HG02852 (cell line): ENCODE measurements around the gene LIPE.

ENCODE experiments used
- ATAC-seq: cut with Tn5 transposase; IDR thresholded peaks from one replicate; pipeline ENCODE4 v1.9.1; 2021; ENCODE audit warnings: mild to moderate bottlenecking, moderate library complexity; ENCODE audit not compliant: unreplicated experiment

Gene LIPE

GRCh38 chr19:42386974-42387707 lies 40.0 kb downstream of the LIPE start:
- no peak for ATAC-seq

DNA sequence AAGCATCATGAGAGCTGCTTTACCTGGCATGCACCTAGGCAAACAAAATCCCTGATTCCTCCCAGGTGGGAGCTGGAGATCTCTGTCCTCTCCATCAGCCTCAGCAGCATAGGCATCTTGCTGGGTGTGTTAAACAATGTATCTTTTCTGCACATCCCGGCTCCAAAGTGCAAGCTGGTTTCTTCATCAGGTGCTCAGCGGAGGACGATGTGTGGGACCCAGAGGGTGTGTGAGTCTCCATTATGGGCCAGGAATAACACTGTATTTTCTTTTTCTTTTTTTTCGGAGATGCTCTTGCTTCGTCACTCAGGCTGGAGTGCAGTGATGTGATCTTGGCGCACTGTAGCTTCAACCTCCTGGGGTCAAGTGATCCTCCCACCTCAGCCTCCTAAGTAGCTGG lies 47.0 kb downstream of the LIPE start:
- ATAC-seq, result no peak

GRCh38 chr19:42378225-42379215 lies 48.7 kb downstream of the LIPE start:
- ATAC-seq, result no peak

DNA sequence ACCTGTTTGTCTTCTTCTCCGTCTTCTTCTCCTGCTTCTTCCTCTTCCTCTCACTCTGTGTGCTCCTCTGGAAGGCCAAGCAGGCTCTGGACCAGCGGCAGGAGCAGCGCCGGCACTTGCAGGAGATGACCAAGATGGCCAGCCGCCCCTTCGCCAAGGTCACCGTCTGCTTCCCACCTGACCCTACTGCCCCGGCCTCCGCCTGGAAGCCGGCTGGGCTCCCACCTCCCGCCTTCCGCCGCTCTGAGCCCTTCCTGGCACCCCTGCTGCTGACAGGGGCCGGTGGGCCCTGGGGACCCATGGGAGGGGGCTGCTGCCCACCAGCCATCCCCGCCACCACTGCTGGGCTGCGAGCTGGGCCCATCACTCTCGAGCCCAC lies 51.0 kb downstream of the LIPE start:
- no peak for ATAC-seq

- no peak for ATAC-seq
Observed at GRCh38 chr19:42375415-42376176, 51.6 kb downstream of the LIPE start.

- ATAC-seq, result no peak
Observed at GRCh38 chr19:42374826-42375376, 52.3 kb downstream of the LIPE start.

DNA sequence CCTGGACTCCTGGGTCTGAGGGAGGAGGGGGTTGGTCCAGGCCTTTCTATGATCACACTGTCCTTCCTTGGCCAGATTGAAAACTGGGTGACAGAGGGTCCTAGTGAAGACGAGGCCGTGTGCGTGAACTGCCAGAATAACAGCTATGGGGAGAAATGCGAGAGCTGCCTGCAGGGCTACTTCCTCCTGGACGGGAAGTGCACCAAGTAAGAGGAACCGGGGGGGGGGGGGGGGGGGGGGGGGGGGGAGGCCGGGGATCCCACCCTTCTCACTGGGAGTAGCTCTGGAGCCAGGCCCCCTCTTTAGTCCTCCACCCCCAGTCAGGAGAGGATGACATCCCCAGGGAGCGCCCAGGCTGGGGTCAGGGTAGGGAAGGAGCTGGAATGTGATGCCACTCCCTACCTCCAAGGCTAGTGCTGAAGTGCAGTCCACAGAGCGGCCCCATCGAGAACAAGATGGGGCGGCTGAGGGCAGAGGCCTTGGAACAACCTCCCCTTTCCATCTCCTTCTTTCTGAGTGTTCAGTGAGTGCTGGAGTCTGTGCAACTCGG lies 56.5 kb downstream of the LIPE start:
- no peak for ATAC-seq

DNA sequence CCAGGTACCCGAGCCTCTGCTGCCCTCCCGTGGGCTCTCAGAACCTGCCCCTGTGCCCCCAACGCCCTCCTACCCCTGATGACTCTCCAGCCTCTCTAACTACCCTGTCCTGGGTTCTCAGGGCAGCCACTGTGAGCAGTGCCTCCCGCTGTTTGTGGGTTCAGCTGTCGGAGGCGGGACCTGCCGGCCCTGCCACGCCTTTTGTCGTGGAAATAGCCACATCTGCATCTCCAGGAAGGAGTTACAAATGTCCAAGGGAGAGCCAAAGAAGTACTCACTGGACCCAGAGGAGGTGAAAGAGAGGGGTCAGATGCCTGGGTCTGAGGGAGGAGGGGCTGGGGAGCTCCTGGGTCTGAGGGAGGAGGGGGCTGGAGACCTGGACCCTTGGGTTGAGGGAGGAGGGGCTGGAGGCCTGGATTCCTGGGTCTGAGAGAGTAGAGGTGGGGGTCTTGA lies 57.1 kb downstream of the LIPE start:
- ATAC-seq, result no peak

DNA sequence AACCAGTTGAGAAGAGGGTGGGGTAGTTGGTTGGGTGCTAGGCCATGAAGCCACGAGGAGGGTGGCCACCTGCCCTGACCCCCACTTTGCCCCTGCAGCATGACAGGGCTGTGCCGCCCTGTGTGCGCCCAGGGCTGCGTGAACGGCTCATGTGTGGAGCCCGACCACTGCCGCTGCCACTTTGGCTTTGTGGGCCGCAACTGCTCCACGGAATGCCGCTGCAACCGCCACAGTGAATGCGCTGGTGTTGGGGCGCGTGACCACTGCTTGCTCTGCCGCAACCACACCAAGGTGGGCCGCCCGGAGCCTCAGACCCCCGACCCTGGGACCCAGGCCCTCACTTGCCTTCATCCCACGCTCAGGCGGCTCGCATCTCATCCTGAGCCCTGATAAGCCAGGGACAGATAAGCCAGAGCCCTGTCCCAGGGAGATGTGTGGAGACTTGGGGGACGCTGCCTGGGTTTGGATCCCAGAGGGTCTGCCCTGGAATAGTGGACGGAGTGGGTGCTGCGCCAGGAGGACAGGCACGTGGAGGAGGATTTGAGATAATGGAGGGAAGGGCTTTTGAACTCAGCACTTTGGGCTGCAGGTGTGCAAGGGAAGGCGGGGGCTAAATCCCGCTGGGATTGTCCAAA lies 57.6 kb downstream of the LIPE start:
- no peak for ATAC-seq

DNA sequence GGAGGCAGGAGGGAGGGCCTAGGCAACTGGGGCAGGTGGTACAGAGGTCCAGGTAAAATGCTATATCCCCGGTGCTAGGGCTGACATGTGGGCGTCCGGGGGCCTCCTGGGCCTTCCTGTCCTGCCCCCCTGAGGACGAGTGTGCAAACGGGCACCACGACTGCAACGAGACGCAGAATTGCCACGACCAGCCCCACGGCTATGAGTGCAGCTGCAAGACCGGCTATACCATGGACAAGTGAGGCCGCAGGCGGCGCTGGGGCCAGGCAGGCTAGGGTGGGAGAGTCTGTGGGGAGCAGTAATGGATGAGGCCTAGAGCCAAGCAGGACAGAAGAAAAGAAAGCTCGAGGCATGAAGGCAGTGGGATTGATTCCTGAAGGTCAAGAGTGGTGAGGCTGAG lies 58.4 kb downstream of the LIPE start:
- ATAC-seq, result no peak

- no peak for ATAC-seq
Observed at GRCh38 chr19:42368360-42368759, 58.8 kb downstream of the LIPE start.

DNA sequence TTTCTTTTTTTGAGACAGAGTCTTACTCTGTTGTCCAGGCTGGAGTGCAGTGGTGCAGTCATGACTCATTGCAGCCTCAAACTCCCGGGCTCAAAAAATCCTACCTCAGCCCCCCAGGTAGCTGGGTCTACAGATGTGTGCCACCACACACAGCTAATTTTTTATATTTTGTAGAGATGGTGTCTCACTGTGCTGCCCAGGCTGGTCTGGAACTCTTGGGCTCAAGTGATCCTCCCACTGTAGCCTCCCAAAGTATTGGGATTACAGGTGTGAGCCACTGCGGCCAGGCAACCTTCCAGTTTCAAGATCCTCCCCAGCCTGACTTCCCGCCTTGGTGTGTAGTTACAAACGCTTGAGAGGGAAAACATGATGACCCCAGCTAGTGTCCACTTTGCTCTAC lies 59.3 kb downstream of the LIPE start:
- ATAC-seq, result no peak

DNA sequence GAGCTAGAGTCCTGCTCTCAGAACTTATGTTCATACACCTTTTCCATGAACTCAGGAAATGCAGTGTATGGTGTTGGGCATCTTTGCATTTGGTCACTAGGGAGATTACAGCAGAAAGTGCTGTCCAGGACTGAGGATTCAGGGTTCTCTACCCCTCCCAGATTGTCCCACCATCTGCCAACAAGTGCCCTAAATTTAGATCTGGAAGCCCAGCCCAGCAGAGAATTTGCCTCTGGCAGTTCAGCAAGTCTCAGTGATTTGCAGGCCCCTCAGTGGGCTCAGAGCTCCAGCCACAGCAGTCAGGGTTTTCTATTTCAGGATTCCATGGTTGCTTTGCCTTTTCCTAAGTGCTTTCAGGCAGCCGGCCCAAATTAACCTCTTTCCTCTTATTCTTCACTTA lies 60.5 kb downstream of the LIPE start:
- no peak for ATAC-seq

GRCh38 chr19:42363614-42364346 lies 63.4 kb downstream of the LIPE start:
- no peak for ATAC-seq

- ATAC-seq, result no peak
Observed at GRCh38 chr19:42362891-42363440, 64.2 kb downstream of the LIPE start.

- ATAC-seq, result no peak
Observed at GRCh38 chr19:42362342-42362741, 64.8 kb downstream of the LIPE start.

DNA sequence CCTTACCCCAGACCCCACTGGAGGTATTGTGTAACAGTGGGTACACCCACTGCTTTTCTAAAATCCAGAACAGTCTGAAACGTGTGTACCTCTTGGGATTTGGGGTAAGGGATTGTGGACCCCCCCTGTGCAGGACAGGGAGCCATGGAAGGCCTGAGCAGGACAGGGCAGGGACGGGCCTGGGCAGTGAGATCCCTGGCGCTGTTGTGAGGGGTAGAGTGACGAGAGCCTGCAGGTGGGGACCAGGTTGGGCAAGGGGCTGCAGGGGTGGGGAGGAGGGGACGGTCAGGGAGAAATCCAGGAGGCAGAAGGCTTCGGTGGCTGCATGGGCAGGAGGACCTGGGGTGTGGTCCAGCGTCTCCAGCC lies 65.7 kb downstream of the LIPE start:
- no peak for ATAC-seq

GRCh38 chr19:42360787-42361544 lies 66.2 kb downstream of the LIPE start:
- no peak for ATAC-seq

DNA sequence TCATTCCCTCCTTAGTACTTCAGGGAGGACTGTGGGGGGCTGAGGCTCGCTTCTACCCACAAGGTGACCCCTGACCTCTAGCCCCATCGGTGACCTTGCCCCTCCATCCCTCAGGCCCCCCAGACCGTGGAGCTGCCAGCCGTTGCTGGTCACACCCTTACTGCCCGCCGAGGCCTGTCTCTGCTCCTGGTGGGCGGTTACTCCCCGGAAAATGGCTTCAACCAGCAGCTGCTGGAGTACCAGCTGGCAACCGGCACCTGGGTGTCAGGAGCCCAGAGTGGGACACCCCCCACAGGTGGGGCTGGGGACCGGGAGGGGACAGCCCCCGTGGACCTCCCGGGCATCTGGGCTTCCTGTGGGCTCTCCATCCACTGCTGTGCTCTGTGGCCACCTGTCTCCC lies 69.9 kb downstream of the LIPE start:
- no peak for ATAC-seq
